ENCODE measurements around the gene PLCD1.
A peak's percentile ranks its signal among the peaks of the same experiment; 100 is the strongest.
"Not testable (repeated sequence)": the region's sequence is repeated elsewhere in the genome, so short reads cannot be mapped to it uniquely, and the experiment has no call there.

The PLCD1 gene

DNA sequence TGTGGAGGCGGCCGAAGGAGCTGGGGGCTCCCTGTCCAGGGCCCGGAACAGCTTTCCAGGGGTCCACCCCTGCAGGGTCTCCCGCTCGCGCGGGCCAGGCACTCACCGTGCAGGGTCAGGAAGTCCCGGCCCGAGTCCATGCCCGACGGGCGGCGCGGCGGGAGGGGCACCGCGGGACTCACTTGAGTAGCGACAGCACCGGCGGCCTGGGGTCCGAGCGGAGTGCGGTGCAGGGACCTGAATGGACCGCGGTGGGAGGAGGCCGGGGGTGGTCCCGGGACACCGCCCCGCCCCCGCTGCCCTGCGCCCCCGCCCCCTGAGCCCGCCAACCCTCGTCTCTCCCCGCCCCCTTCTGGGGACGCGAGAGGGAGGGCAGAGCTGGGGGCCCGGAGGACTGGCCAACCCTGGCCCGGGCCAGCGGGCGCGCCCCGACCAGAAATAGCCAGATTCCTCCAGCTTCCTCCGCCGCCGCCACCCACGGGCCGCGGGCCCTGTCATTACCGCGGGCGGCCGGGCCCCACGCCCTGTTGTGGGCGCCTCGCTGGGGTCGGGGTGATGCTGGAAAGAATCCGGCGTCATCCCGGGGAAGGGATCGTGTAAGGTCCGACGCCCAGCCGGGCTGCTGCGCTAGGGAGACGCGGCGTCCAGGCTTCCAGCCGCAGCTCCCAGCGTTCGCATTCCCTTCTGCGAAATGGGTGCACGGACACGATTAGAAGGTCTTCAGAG, at the start of gene PLCD1:
Gene PLCD1, minus strand, starts transcription at position 243 of the 726 bp plus-strand sequence. Its CDS starts 103 bp downstream, at position 140.
- no peak for DNase-seq

GRCh38 chr3:38077073-38077472, 47.6 kb upstream of the PLCD1 start:
- DNase-seq: not testable (repeated sequence)

- DNase-seq: no peak
These were observed 40.6 kb upstream of the PLCD1 start for GRCh38 chr3:38070013-38070412.

GRCh38 chr3:38067508-38068233, 38.2 kb upstream of the PLCD1 start:
- DNase-seq: no peak

DNA sequence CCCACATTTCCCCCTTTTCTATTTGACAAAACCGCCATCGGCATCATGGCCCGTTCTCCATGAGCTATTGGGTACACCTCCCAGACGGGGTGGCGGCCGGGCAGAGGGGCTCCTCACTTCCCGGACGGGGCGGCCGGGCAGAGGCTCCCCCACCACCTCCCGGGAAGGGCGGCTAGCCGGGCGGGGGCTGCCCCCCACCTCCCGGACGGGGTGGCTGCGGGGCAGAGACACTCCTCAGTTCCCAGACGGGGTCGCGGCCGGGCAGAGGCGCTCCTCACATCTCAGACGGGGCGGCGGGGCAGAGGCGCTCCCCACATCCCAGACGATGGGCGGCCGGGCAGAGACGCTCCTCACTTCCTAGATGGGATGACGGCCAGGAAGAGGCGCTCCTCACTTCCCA, 35.0 kb upstream of the PLCD1 start:
- not testable (repeated sequence) for DNase-seq

DNA sequence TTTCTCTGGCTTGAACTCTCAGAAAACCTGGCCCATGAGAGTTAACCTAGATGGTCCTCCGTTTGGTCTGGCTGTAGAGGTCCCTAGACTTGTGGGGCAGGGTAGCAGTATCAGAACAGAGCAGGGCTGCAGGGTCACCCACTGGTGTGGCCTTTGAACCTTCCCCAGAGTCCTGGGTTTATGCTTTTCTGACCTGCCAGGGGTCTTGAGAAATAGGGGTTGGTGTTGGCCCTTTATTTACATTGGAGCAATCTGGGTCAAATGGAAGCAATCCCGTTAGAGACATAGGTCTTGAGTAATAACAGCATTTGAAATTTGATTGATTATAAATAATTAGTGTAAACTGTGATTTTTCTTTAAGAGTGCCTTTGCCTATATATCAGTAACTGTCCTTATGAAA, 33.4 kb upstream of the PLCD1 start:
- no peak for DNase-seq

DNA sequence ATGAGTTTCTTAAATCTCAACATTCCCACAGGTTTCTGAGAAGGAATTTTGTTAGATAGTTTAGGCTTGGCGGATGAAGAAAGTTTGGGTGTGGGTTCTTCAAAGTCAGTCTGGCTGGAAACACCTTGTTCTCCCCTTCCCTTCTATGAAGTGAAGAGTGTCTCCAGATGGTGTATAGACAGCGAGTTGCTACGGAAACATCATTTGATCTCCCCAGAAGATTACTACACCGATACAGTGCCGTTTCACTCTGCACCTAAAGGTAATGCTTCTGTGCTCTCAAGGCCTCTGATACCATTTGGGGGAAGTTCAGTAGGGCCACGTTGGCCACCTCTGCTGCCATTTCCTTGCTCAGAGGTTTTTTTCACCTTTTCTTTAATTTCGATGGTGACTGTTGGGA, 30.1 kb upstream of the PLCD1 start:
- no peak for DNase-seq

DNA sequence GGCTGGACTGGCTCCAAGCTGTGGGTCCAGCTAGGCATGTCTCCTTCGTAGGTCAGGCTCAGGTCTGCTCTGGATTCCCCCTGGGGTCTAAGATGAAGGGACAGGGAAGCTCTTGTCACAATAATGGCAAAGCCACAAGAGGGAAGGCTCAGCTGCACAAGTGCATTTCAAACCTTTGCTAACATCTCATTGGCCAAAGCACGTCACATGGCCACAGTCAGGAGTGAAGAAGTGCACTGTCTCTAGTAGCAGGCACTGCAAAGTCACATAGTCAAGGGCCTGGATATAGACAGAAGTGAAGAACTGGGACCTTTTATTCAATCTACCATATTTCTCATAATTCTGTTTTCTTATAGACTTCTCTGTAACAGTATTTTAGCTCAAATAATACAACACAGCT, 29.7 kb upstream of the PLCD1 start:
- no peak for DNase-seq

DNA sequence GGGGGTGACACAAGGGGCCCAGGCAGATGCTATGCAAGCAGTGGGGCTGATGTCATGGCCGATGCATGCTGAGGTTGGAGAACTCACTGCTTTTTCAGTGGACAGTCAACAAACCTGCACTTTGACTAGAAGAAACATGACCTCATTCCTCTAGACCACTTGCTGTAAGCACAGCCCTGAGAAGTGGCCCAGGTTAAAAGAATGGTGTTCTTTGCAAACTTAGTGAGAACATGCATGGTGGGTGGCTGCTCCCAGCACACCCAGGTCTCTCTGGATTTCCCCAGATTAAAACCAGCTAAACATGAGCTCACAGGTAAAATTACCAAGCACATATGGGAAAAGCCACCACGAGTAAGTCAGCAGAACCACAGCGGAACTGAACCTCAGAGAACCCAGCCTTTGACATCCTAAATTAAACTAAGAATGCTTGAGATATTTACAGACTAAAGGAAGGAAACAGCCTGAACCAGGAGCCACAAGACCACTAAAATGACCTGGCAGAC, 25.1 kb upstream of the PLCD1 start:
- no peak for DNase-seq

- not testable (repeated sequence) for DNase-seq
These were observed 24.5 kb upstream of the PLCD1 start for GRCh38 chr3:38053813-38054498.

DNA sequence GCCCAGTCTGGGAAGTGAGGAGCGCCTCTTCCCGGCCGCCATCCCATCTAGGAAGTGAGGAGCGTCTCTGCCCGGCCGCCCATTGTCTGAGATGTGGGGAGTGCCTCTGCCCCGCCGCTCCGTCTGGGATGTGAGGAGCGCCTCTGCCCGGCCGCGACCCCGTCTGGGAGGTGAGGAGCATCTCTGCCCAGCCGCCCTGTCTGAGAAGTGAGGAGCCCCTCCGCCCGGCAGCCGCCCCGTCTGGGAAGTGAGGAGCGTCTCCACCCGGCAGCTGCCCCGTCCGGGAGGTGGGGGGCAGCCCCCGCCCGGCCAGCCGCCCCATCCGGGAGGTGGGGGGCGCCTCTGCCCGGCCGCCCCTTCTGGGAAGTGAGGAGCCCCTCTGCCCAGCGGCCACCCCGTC, 23.8 kb upstream of the PLCD1 start:
- DNase-seq: not testable (repeated sequence)

DNA sequence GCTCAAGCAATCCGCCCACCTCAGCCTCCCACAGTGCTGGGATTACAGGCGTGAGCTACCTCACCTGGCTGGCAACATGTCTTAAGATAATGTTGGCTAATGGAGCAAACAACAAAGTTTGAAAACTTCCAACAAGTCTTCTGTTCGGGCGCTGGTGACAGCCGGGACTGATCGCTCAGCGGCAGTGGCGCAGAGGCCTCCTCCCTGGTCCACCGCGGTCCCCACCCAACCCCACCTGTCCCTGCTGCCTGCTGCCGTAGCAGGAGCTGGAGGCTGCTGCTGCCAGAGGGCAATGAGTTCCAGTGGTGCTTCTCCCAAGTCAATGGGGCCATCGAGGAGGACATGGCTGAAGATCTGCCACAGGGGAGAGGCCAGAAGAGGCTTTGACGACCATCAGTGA, 21.7 kb upstream of the PLCD1 start:
- DNase-seq: no peak

DNA sequence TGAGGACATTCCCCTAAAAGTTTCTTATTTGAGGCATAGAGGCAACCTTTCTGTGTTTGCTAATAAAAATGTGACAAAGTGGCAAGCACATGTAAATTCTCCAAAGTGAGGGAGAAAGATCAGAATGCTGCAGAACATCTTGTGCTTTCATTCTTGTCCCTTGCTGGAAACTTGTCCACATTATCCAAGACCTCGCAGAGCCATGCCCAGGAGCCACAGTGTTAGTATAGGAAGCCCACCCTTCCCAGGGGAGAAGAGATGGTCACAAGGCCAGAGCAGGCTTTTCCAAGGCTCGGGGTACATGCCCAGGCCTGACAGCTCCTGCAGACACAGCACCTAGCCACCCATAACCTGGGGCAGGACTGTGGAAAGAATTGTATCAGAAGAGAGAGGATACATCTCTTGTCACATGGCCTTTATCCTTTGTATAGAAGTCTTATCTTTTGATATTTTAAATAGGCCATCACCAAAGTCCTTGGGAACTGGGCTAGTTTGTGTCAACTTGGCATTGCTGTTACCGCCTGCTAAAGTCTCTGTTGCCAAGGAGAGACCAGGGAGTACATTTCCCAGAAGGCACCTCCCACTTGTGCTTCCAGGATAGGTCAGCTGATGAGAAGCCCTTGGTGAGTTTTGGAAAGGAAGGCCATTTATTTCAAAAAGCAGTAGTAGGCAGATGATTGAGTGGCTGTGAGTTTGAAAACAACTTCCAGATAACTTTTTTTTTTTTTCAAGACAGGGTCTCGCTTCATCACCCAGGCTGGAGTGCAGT, 20.1 kb upstream of the PLCD1 start:
- DNase-seq: no peak

- no peak for DNase-seq
These were observed 18.5 kb upstream of the PLCD1 start for GRCh38 chr3:38047896-38048295.

DNA sequence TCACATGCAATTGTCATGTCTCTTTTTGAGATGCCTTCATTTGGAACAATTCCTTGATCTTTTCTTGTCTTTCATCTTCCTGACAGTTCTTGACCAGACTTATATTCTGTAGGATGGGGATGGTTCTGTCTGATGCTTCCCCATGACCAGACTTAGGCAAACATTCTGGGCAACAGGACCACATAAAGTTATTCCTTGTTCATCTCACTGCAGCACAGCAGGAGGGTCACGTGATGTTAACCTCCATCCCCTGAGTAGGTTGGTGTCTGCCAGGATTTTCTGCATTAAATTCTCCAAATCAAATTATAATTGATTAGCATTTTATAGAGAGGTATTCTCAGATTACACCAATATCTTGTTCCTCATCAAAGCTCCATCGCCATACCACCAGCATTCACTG, 17.4 kb upstream of the PLCD1 start:
- no peak for DNase-seq

- no peak for DNase-seq
These were observed 16.6 kb upstream of the PLCD1 start for GRCh38 chr3:38046027-38046426.

- DNase-seq: peak; percentile 14
These were observed 14.0 kb upstream of the PLCD1 start for GRCh38 chr3:38043486-38043885.

DNA sequence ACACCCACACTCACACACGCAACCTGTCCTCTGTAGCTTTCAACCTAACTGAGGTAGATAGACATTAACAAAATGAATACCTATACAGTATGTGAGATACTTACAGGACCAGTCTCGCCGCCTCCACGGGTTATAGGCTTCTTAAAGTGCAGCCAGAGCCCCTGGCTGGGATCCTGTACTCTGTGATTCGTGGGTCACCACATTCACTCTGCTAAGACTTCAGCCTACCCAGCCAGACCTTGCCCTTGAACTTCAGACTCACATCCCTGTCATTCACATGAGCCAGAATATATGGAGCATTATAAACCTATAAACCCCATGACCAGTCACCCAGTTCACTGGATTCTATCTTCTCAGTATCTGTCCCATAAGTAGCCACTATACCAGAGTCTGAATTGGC, 11.0 kb upstream of the PLCD1 start:
- no peak for DNase-seq

- DNase-seq: peak; percentile 91
These were observed 10.4 kb upstream of the PLCD1 start for GRCh38 chr3:38039899-38040261.

GRCh38 chr3:38039101-38039898, 9.9 kb upstream of the PLCD1 start, which contains the start of gene DLEC1:
Gene DLEC1, plus strand, starts transcription at chr3:38039208. Its CDS starts 18 bp downstream, at chr3:38039226.
- DNase-seq: peak; percentile 74

DNA sequence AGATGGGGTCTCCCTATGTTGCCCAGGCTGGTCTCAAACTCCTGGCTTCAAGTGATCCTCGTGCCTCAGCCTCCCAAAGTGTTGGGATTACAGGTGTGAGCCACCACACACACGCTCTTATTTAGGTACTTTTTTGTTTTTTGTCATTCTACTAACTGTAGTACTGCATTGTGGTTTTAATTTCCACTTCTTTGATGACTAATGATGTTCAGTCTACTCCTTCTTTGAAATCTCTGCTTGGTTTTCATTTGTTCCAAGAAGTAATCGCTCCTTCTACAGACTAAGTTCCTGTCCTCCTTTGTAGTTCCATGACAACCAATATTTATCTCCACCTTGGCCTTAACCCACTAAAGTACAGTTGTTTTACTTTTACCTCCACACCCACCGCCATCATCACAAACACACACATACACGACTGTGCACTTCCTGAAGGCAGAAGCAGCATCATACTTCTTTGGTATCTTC, 9.0 kb upstream of the PLCD1 start:
- no peak for DNase-seq

DNA sequence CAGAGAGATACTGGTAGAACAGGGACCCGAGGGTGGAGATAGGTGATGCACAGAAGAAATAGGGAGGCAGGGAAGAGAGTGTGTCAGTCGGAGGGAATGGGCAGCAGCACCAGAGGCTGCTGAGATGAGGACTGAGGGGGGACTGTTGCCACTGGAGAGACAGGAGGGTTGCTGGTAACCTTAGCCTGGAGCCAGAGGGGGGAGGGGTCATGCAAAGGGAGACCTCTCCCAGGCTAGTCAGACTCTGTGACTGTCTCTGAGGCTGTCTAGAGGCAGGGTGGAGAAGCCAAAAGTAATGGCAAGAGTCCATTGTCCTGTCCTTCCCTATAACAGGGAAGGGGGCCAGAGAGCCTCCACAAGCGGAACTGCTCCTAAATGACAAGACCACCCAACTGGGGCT, 7.5 kb upstream of the PLCD1 start:
- no peak for DNase-seq
